T-helper 2 cell treated with Interferon-gamma antibody and Interleukin-4, amounts not matched to agents 5 μg/mL and 100 μg/mL, for 36 hours (primary cell): ENCODE data around the gene DENND4B.
"Not testable (repeated sequence)": the region's sequence is repeated elsewhere in the genome, so short reads cannot be mapped to it uniquely, and the experiment has no call there.

Source experiments
- DNase-seq: peaks from one replicate; pipeline ENCODE4 v3.0.0; 2021; ENCODE audit warnings: low spot score
- H3K27ac Mint-ChIP-seq: one replicate; pipeline ENCODE4 v1.8.0; 2021; ENCODE audit warnings: mild to moderate bottlenecking, mixed read lengths
- H3K27me3 Mint-ChIP-seq: one replicate; pipeline ENCODE4 v1.8.0; 2021; ENCODE audit warnings: low read depth, mixed read lengths
- H3K36me3 Mint-ChIP-seq: one replicate; pipeline ENCODE4 v1.8.0; 2021; ENCODE audit warnings: low read depth, mixed read lengths
- H3K4me1 Mint-ChIP-seq: one replicate; pipeline ENCODE4 v1.8.0; 2021; ENCODE audit warnings: low read depth, mixed read lengths
- H3K4me3 Mint-ChIP-seq: one replicate; pipeline ENCODE4 v1.8.0; 2022; ENCODE audit warnings: mild to moderate bottlenecking, moderate library complexity, mixed read lengths
- H3K9me3 Mint-ChIP-seq: one replicate; pipeline ENCODE4 v1.8.0; 2021; ENCODE audit warnings: mixed read lengths

Gene DENND4B

GRCh38 chr1:153979091-153979490 is 32.6 kb upstream of the DENND4B start:
- H3K9me3 Mint-ChIP-seq, H3K27me3 Mint-ChIP-seq, DNase-seq, H3K27ac Mint-ChIP-seq: not testable (repeated sequence)
- peak overlapping the region; percentile 96 for H3K4me3 Mint-ChIP-seq
- peaks cover 28% of the 10 kb centered on the region for H3K4me1 Mint-ChIP-seq
- H3K36me3 Mint-ChIP-seq: peaks cover 27% of the 10 kb centered on the region

- H3K27ac Mint-ChIP-seq: peak overlapping the region; percentile 86
- peaks cover 33% of the 10 kb centered on the region for H3K36me3 Mint-ChIP-seq
- no peaks in the 10 kb centered on the region for H3K27me3 Mint-ChIP-seq
- H3K4me3 Mint-ChIP-seq: peak overlapping the region; percentile 96
- H3K9me3 Mint-ChIP-seq: no peaks in the 10 kb centered on the region
- DNase-seq: no peak
- H3K4me1 Mint-ChIP-seq: peaks cover 29% of the 10 kb centered on the region
These were observed 31.9 kb upstream of the DENND4B start for GRCh38 chr1:153978274-153978909.

GRCh38 chr1:153977250-153978240 is 31.0 kb upstream of the DENND4B start, which contains the start of gene JTB:
JTB (minus strand) TSS chr1:153977674; CDS start chr1:153977252, 422 bp downstream.
- Mint-ChIP-seq H3K9me3 (no peaks in the 10 kb centered on the region), H3K4me3 (peak within 1 kb of the TSS; percentile 96), H3K4me1 (peaks cover 32% of the 10 kb centered on the region), H3K27me3 (no peaks in the 10 kb centered on the region), H3K27ac (peak within 1 kb of the TSS; percentile 95), H3K36me3 (peaks cover 36% of the 10 kb centered on the region)
- peak; percentile 86 for DNase-seq

GRCh38 chr1:153976819-153977249 is 30.3 kb upstream of the DENND4B start:
- Mint-ChIP-seq H3K4me3 (peak overlapping the region; percentile 95), H3K36me3 (peaks cover 43% of the 10 kb centered on the region), H3K27me3 (no peaks in the 10 kb centered on the region), H3K27ac (peak overlapping the region; percentile 95), H3K4me1 (peaks cover 39% of the 10 kb centered on the region), H3K9me3 (no peaks in the 10 kb centered on the region)
- no peak for DNase-seq

GRCh38 chr1:153973525-153973924 is 27.0 kb upstream of the DENND4B start:
- no peaks in the 10 kb centered on the region for H3K27me3 Mint-ChIP-seq
- peaks cover 46% of the 10 kb centered on the region for H3K4me1 Mint-ChIP-seq
- H3K36me3 Mint-ChIP-seq: peaks cover 43% of the 10 kb centered on the region
- no peak overlapping the region for H3K4me3 Mint-ChIP-seq
- no peak overlapping the region for H3K27ac Mint-ChIP-seq
- no peaks in the 10 kb centered on the region for H3K9me3 Mint-ChIP-seq
- no peak for DNase-seq

- Mint-ChIP-seq H3K27me3 (no peaks in the 10 kb centered on the region), H3K27ac (no peak overlapping the region), H3K9me3 (no peaks in the 10 kb centered on the region), H3K4me3 (no peak overlapping the region), H3K4me1 (peaks cover 48% of the 10 kb centered on the region), H3K36me3 (peaks cover 43% of the 10 kb centered on the region)
- DNase-seq: no peak
These were observed 26.6 kb upstream of the DENND4B start for GRCh38 chr1:153973071-153973470.

- Mint-ChIP-seq H3K27ac (peak overlapping the region; percentile 20), H3K27me3 (no peaks in the 10 kb centered on the region), H3K36me3 (peaks cover 32% of the 10 kb centered on the region), H3K4me1 (peaks cover 52% of the 10 kb centered on the region), H3K4me3 (no peak overlapping the region), H3K9me3 (no peaks in the 10 kb centered on the region)
- DNase-seq: no peak
These were observed 23.8 kb upstream of the DENND4B start for GRCh38 chr1:153970346-153970745.

GRCh38 chr1:153968972-153969371 is 22.5 kb upstream of the DENND4B start:
- peak overlapping the region; percentile 65 for H3K27ac Mint-ChIP-seq
- H3K9me3 Mint-ChIP-seq: no peaks in the 10 kb centered on the region
- no peaks in the 10 kb centered on the region for H3K27me3 Mint-ChIP-seq
- peak overlapping the region; percentile 90 for H3K4me3 Mint-ChIP-seq
- H3K36me3 Mint-ChIP-seq: peaks cover 22% of the 10 kb centered on the region
- no peak for DNase-seq
- peaks cover 48% of the 10 kb centered on the region for H3K4me1 Mint-ChIP-seq

- peaks cover 52% of the 10 kb centered on the region for H3K4me1 Mint-ChIP-seq
These were observed 21.9 kb upstream of the DENND4B start for GRCh38 chr1:153968408-153968807.

GRCh38 chr1:153968000-153968363 is 21.5 kb upstream of the DENND4B start:
- H3K4me1 Mint-ChIP-seq: peaks cover 52% of the 10 kb centered on the region

More at GRCh38 chr1:153968408-153968807, 21.9 kb upstream of the DENND4B start:
- Mint-ChIP-seq H3K4me3 (peak overlapping the region; percentile 90), H3K27ac (peak overlapping the region; percentile 88), H3K27me3 (no peaks in the 10 kb centered on the region), H3K9me3 (no peaks in the 10 kb centered on the region), H3K36me3 (peaks cover 19% of the 10 kb centered on the region)
- DNase-seq: no peak

GRCh38 chr1:153967107-153967999 is 20.8 kb upstream of the DENND4B start, which contains the start of gene CREB3L4:
CREB3L4 (plus strand) TSS chr1:153967902; CDS start chr1:153968526, 624 bp downstream.
- peak; percentile 87 for DNase-seq
- H3K4me1 Mint-ChIP-seq: peaks cover 51% of the 10 kb centered on the region
- no peaks in the 10 kb centered on the region for H3K27me3 Mint-ChIP-seq
- peak within 1 kb of the TSS; percentile 88 for H3K27ac Mint-ChIP-seq
- peak within 1 kb of the TSS; percentile 90 for H3K4me3 Mint-ChIP-seq
- H3K9me3 Mint-ChIP-seq: no peaks in the 10 kb centered on the region
- H3K36me3 Mint-ChIP-seq: peaks cover 15% of the 10 kb centered on the region

More at GRCh38 chr1:153968000-153968363, 21.5 kb upstream of the DENND4B start:
- Mint-ChIP-seq H3K27ac (peak overlapping the region; percentile 88), H3K9me3 (no peaks in the 10 kb centered on the region), H3K27me3 (no peaks in the 10 kb centered on the region), H3K36me3 (peaks cover 18% of the 10 kb centered on the region), H3K4me3 (peak overlapping the region; percentile 90)
- no peak for DNase-seq

GRCh38 chr1:153963850-153964331 is 17.4 kb upstream of the DENND4B start:
- H3K27ac Mint-ChIP-seq: peak overlapping the region; percentile 87
- no peak for DNase-seq
- H3K4me1 Mint-ChIP-seq: peaks cover 48% of the 10 kb centered on the region
- H3K4me3 Mint-ChIP-seq: peak overlapping the region; percentile 83
- H3K9me3 Mint-ChIP-seq: no peaks in the 10 kb centered on the region
- peaks cover 17% of the 10 kb centered on the region for H3K36me3 Mint-ChIP-seq
- H3K27me3 Mint-ChIP-seq: no peaks in the 10 kb centered on the region
